SK-N-SH (cell line): Measurements from ENCODE around the gene ITGBL1. TPM values are rescaled to one million over a fixed set of nuclear protein-coding genes. Genes with fewer than 3 reads are reported as not detected.

Source experiments
- CTCF ChIA-PET: fragments of 300-600, 350-600 bp; formaldehyde crosslinking; extraction: SDS; loops from one replicate; lab custom pipeline; 2021; lab: Yijun Ruan, JAX
- POLR2A ChIA-PET: fragments of 350-600 bp; sonication (Branson Sonifier 250); formaldehyde crosslinking; extraction: SDS; loops from one replicate; lab custom pipeline; 2020; ENCODE audit warnings: antibody characterized with exemption, inconsistent platforms; lab: Yijun Ruan, JAX
- DNase-seq: peaks from one replicate; pipeline ENCODE4 v3.0.0; 2012
- H2AFZ ChIP-seq: fragments of 200-600 bp; sonication (generic); 2 replicates; pipeline ENCODE4 v1.8.1; 2016; ENCODE audit warnings: antibody characterized with exemption, mild to moderate bottlenecking, low read depth
- H3F3A ChIP-seq: fragments of 200-600 bp; sonication (generic); replicated peaks from 2 replicates; pipeline ENCODE3; 2016; ENCODE audit warnings: antibody characterized with exemption, mild to moderate bottlenecking; ENCODE audit not compliant: insufficient read depth
- H3K27ac ChIP-seq, 2 experiments: fragments of 200-500 bp in 1 of 2; fragments of 200-600 bp in 1 of 2; sonication (Bioruptor generic) in 1 of 2; sonication (generic), shearing (Covaris generic) in 1 of 2; 2 replicates each; pipeline versions ENCODE4 v1.5.1 to v1.6.1; 2014 to 2016; ENCODE audit warnings: low read depth in 2 of 2, inconsistent platforms in 1 of 2, low read length in 1 of 2, mild to moderate bottlenecking in 1 of 2, mixed read lengths in 1 of 2
- H3K27me3 ChIP-seq: fragments of 200-600 bp; sonication (generic), shearing (Covaris generic); 2 replicates; pipeline ENCODE4 v1.6.1; 2016; ENCODE audit warnings: mixed run types; ENCODE audit not compliant: insufficient read depth
- H3K36me3 ChIP-seq, 2 experiments: fragments of 200-500 bp in 1 of 2; fragments of 200-600 bp in 1 of 2; sonication (Bioruptor generic) in 1 of 2; sonication (generic) in 1 of 2; replicated peaks in 1 of 2; 2 replicates each; pipeline versions ENCODE3 to v1.5.1; 2014 to 2016; ENCODE audit warnings: low read length in 1 of 2, mild to moderate bottlenecking in 1 of 2; ENCODE audit not compliant: insufficient read depth in 2 of 2, control insufficient read depth in 1 of 2
- H3K4me1 ChIP-seq, 2 experiments: fragments of 200-500 bp in 1 of 2; fragments of 200-600 bp in 1 of 2; sonication (Bioruptor generic) in 1 of 2; sonication (generic), shearing (Covaris generic) in 1 of 2; 2 replicates each; pipeline versions ENCODE4 v1.5.1 to v1.6.1; 2014 to 2016; ENCODE audit warnings: low read depth in 1 of 2, low read length in 1 of 2, mixed run types in 1 of 2; ENCODE audit not compliant: insufficient read depth in 2 of 2, control insufficient read depth in 1 of 2
- H3K4me2 ChIP-seq: fragments of 200-600 bp; sonication (generic), shearing (Covaris generic); 2 replicates; pipeline ENCODE4 v1.6.1; 2017; ENCODE audit warnings: mixed run types
- H3K4me3 ChIP-seq, 2 experiments: fragments of 200-500 bp in 1 of 2; fragments of 200-600 bp in 1 of 2; sonication (Bioruptor generic) in 1 of 2; sonication (generic), shearing (Covaris generic) in 1 of 2; 2 replicates each; pipeline versions ENCODE4 v1.5.1 to v1.8.1; 2014 to 2016; ENCODE audit warnings: low read depth in 2 of 2, inconsistent platforms in 1 of 2, low read length in 1 of 2, mild to moderate bottlenecking in 1 of 2, mixed read lengths in 1 of 2, moderate library complexity in 1 of 2
- H3K79me2 ChIP-seq: fragments of 200-600 bp; sonication (generic); 2 replicates; pipeline ENCODE4 v1.8.1; 2017; ENCODE audit warnings: mild to moderate bottlenecking; ENCODE audit not compliant: insufficient read depth
- H3K9ac ChIP-seq: fragments of 200-600 bp; sonication (generic); 2 replicates; pipeline ENCODE4 v1.6.1; 2017; ENCODE audit warnings: mixed run types
- H3K9me2 ChIP-seq: fragments of 200-600 bp; sonication (generic); 2 replicates; pipeline ENCODE4 v1.6.1; 2017; ENCODE audit warnings: mixed run types
- H3K9me3 ChIP-seq: fragments of 200-600 bp; sonication (generic); 2 replicates; pipeline ENCODE4 v1.6.1; 2017; ENCODE audit warnings: mixed run types, mild to moderate bottlenecking, moderate library complexity
- H4K20me1 ChIP-seq: fragments of 200-600 bp; sonication (generic); 2 replicates; pipeline ENCODE4 v1.6.1; 2017; ENCODE audit warnings: mild to moderate bottlenecking, mixed run types; ENCODE audit not compliant: insufficient read depth
- ELF1 ChIP-seq: IDR thresholded peaks from 2 replicates; pipeline ENCODE4 v1.4.0; 2012
- EP300 ChIP-seq, 2 experiments: IDR thresholded peaks; 2 replicates each; pipeline versions ENCODE4 v1.4.0 to v1.6.1; 2012; ENCODE audit warnings: borderline replicate concordance in 1 of 2, low read depth in 1 of 2, low read length in 1 of 2
- EZH2phosphoT487 ChIP-seq: fragments of 200-600 bp; sonication (generic); IDR thresholded peaks from 2 replicates; pipeline ENCODE4 v1.6.1; 2017; ENCODE audit warnings: low read depth, mixed run types, mild to moderate bottlenecking, antibody characterized with exemption, moderate library complexity, borderline replicate concordance
- FOXJ3 ChIP-seq: sonication (generic); formaldehyde crosslinking; IDR thresholded peaks from 2 replicates; pipeline ENCODE4 v1.5.1; 2020; ENCODE audit warnings: mild to moderate bottlenecking, missing genetic modification reagents
- JUND ChIP-seq: IDR thresholded peaks from 2 replicates; pipeline ENCODE4 v1.4.0; 2012
- MXI1 ChIP-seq: IDR thresholded peaks from 2 replicates; pipeline ENCODE4 v1.6.1; 2012; ENCODE audit warnings: mild to moderate bottlenecking, low read depth, low read length, improper control_type of control experiment
- NFIC ChIP-seq: IDR thresholded peaks from 2 replicates; pipeline ENCODE4 v1.4.0; 2012; ENCODE audit warnings: borderline replicate concordance
- NRF1 ChIP-seq: IDR thresholded peaks from 2 replicates; pipeline ENCODE4 v1.6.1; 2012; ENCODE audit warnings: low read depth, mild to moderate bottlenecking, low read length
- RFX5 ChIP-seq: IDR thresholded peaks from 2 replicates; pipeline ENCODE4 v1.6.1; 2012; ENCODE audit warnings: mild to moderate bottlenecking, improper control_type of control experiment, low read length
- RXRA ChIP-seq: IDR thresholded peaks from 2 replicates; pipeline ENCODE4 v1.4.0; 2012; ENCODE audit warnings: low read depth, mild to moderate bottlenecking, borderline replicate concordance
- SIN3A ChIP-seq: IDR thresholded peaks from 2 replicates; pipeline ENCODE4 v1.6.1; 2012; ENCODE audit warnings: low read depth, mild to moderate bottlenecking, low read length, moderate library complexity, borderline replicate concordance
- TAF1 ChIP-seq: IDR thresholded peaks from 2 replicates; pipeline ENCODE4 v1.6.1; 2012; ENCODE audit warnings: low read depth, mild to moderate bottlenecking, low read length, moderate library complexity, borderline replicate concordance
- TCF12 ChIP-seq: IDR thresholded peaks from 2 replicates; pipeline ENCODE4 v1.4.0; 2012
- YY1 ChIP-seq: IDR thresholded peaks from 2 replicates; pipeline ENCODE4 v1.4.0; 2012; ENCODE audit warnings: low read depth, mild to moderate bottlenecking
- ZBTB33 ChIP-seq: IDR thresholded peaks from 2 replicates; pipeline ENCODE4 v1.4.0; 2012; ENCODE audit warnings: low read depth, borderline replicate concordance
- WGBS: methylation state at CpG from one replicate; pipeline ENCODE4 v1.1.6; 2017; ENCODE audit warnings: low lambda C conversion rate; 5-methylcytosine and 5-hydroxymethylcytosine counted together
- polyA plus RNA-seq, 3 experiments: library from polyadenylated mRNA; depleted of rRNA; stranded (reverse); fragments of >200 nt; gene quantifications; 2 replicates each; pipeline ENCODE4 v1.2.3, GENCODE V29; 2012
- TF ChIP-seq, protein P1 (sequence below): fragments of 150-350 bp; IDR thresholded peaks from 2 replicates; pipeline ENCODE4 v1.6.1; 2016; ENCODE audit warnings: mild to moderate bottlenecking, low read depth, low read length
- TF ChIP-seq, protein P2 (sequence below): IDR thresholded peaks from 2 replicates; pipeline ENCODE4; 2012

ITGBL1 gene
- polyA plus RNA-seq, 1 of the 3 experiments (the other 2 are of a cell fraction), result 78.7 TPM

- Histone ChIP-seq H3F3A (peaks cover 9% of the 10 kb centered on the region), H3K4me2 (no peak overlapping the region), H3K9me3 (no peaks in the 10 kb centered on the region), H3K79me2 (peaks cover 4% of the 10 kb centered on the region; the same call in 1 of the 2 replicates), H3K36me3 (peaks cover 23 to 75% of the 10 kb centered on the region in 2 experiments), H2AFZ (no peak overlapping the region), H3K4me3 (no peak overlapping the region), H3K27me3 (no peaks in the 10 kb centered on the region), H3K9ac (no peak overlapping the region), H3K27ac (no peak overlapping the region), H3K4me1 (peaks cover 4% of the 10 kb centered on the region in 2 experiments)
- ChIA-PET CTCF (no interaction called here), POLR2A (no interaction called here)
- DNase-seq, result no peak
- TF ChIP-seq RFX5 (no peak), MXI1 (no peak), ZBTB33 (no peak), RXRA (no peak), NFIC (no peak), JUND (no peak), YY1 (no peak), ELF1 (no peak), TCF12 (no peak), NRF1 (no peak)
- TF ChIP-seq, protein P1, sequence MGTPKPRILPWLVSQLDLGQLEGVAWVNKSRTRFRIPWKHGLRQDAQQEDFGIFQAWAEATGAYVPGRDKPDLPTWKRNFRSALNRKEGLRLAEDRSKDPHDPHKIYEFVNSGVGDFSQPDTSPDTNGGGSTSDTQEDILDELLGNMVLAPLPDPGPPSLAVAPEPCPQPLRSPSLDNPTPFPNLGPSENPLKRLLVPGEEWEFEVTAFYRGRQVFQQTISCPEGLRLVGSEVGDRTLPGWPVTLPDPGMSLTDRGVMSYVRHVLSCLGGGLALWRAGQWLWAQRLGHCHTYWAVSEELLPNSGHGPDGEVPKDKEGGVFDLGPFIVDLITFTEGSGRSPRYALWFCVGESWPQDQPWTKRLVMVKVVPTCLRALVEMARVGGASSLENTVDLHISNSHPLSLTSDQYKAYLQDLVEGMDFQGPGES, result no peak
- TF ChIP-seq, protein P2, sequence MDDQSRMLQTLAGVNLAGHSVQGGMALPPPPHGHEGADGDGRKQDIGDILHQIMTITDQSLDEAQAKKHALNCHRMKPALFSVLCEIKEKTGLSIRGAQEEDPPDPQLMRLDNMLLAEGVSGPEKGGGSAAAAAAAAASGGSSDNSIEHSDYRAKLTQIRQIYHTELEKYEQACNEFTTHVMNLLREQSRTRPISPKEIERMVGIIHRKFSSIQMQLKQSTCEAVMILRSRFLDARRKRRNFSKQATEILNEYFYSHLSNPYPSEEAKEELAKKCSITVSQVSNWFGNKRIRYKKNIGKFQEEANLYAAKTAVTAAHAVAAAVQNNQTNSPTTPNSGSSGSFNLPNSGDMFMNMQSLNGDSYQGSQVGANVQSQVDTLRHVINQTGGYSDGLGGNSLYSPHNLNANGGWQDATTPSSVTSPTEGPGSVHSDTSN, result no peak
- TF ChIP-seq, all 33 proteins: peak for 0
- Histone ChIP-seq H3K9me2 (no peaks in the 10 kb centered on the region), H4K20me1 (no peaks in the 10 kb centered on the region)
Observed at GRCh38 chr13:101584331-101584730, 131.9 kb downstream of the ITGBL1 start.

DNA sequence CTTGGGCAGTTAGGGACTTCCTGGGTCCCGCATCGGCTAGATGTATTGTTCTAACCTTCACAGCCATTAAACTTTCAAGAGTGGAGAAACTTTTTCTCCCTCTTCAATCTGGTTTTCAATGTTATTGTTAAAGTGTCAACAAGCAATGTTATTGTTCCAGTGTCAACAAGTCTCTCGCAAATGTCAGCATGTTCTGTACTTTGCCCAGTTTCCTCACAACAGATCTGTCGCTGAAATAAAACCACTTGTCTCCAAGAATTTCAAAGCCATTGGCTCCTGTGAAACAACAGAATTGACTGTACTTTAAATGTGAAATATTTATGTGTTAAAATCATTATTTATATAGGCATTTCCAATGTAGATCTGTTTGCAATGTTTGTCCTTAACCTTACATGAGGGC, 138.0 kb downstream of the ITGBL1 start:
- Histone ChIP-seq H3K27ac (no peak overlapping the region), H3K36me3 (peaks cover 15 to 67% of the 10 kb centered on the region in 2 experiments), H2AFZ (no peak overlapping the region), H3K9me2 (no peaks in the 10 kb centered on the region), H3K79me2 (no peaks in the 10 kb centered on the region), H3K27me3 (no peaks in the 10 kb centered on the region), H3K9ac (no peak overlapping the region), H3K4me3 (no peak overlapping the region), H3K9me3 (no peaks in the 10 kb centered on the region; the same call in 1 of the 2 replicates), H3F3A (peaks cover 6% of the 10 kb centered on the region)
- no peak for DNase-seq
- CTCF ChIA-PET, result no interaction called here
- TF ChIP-seq YY1, result no peak
- TF ChIP-seq, protein P1, result no peak
- TF ChIP-seq EP300 (IDR thresholded peaks at IDR 0.05; ENCODE audit: borderline replicate concordance in 1 of 2, low read depth in 1 of 2, low read length in 1 of 2), result no peak
- TF ChIP-seq ELF1, result no peak
- TF ChIP-seq SIN3A, result no peak
- TF ChIP-seq TAF1, result no peak
- no peak for TF ChIP-seq JUND
- no peak for TF ChIP-seq NFIC
- TF ChIP-seq FOXJ3 (CRISPR knock-in tag), result no peak
- no peak for TF ChIP-seq MXI1
- TF ChIP-seq EZH2phosphoT487, result no peak
- TF ChIP-seq, all 33 proteins: peak for 0
- Histone ChIP-seq H3K4me1 (no peaks in the 10 kb centered on the region), H3K4me2 (no peak overlapping the region), H4K20me1 (no peaks in the 10 kb centered on the region)
- POLR2A ChIA-PET, result no interaction called here
- WGBS, result 88% methylated on average over 4 of the region's 4 CpGs
